GM13977 (cell line): ENCODE results near the gene NFIA.

Experiments used
- DNase-seq: peaks from one replicate; pipeline ENCODE4 v3.0.0; 2012; ENCODE audit warnings: low spot score
- CTCF ChIP-seq: IDR thresholded peaks from 2 replicates; pipeline ENCODE4 v1.5.1; 2012; ENCODE audit warnings: mild to moderate bottlenecking, control low read depth; ENCODE audit not compliant: insufficient read depth; ENCODE audit errors: extremely low read depth, missing control alignments
- in situ Hi-C: fragments of 300-500 bp; cut with MboI; formaldehyde crosslinking; loops from one replicate; pipeline ENCODE4 v1.12.0; 2022; ENCODE audit warnings: low sequenced_read_pairs, low pct_unique_long_range_greater_than_20kb, mixed read lengths, inconsistent platforms; ENCODE audit not compliant: unreplicated experiment

NFIA gene

GRCh38 chr1:61140778-61141177 is 58.4 kb downstream of the NFIA start:
- in situ Hi-C loops, result no loop called here
- no peak for TF ChIP-seq CTCF
- no peak for DNase-seq

GRCh38 chr1:61141288-61142042 is 59.1 kb downstream of the NFIA start:
- no peak for TF ChIP-seq CTCF
- in situ Hi-C loops, result no loop called here
- no peak for DNase-seq

GRCh38 chr1:61142043-61142440 is 59.7 kb downstream of the NFIA start:
- no peak for TF ChIP-seq CTCF
- DNase-seq, result no peak
- in situ Hi-C loops, result no loop called here

GRCh38 chr1:61142726-61143500 is 60.6 kb downstream of the NFIA start:
- in situ Hi-C loops, result no loop called here

GRCh38 chr1:61143821-61144424 is 61.6 kb downstream of the NFIA start:
- in situ Hi-C loops, result no loop called here
- no peak for TF ChIP-seq CTCF
- DNase-seq, result no peak

More at GRCh38 chr1:61142726-61143500, 60.6 kb downstream of the NFIA start:
- DNase-seq, result no peak
- TF ChIP-seq CTCF, result no peak

GRCh38 chr1:61149010-61149860 is 66.9 kb downstream of the NFIA start:
- in situ Hi-C loops, result no loop called here
- no peak for DNase-seq
- no peak for TF ChIP-seq CTCF
